ENCODE measurements around the gene RBM33.

RBM33 gene

DNA sequence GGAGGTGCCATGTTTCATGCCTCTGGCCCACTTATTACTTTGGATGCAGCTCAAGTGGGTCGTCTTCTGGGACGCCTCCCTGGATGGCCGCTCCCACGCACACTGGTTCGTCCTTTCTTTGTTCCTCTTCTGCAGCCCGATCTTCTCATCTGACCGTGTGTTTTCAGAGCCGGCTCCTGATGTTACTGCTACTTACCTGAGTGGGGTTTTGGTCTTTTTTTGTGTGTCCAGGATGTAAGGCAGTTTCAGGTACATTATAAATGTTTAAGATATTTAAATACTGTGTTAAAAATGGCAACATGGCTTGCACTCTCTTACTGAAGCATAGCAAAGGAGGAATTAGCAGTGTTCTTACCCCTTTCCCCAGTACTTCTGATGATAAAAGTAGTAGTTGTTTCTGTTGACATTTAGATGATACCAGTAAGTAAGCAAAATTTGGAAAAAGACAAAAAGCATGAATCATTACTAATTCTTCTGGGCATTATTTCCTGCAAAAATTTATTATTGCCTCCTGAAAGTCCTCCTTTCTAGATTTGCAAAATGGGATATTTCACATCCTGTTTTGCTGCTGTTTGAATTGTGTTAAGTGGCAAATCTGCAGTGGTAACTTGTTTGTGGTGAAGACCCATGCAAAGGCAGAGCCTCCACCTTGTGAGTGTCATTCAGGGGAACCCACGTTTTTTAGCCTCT, 108.4 kb downstream of the RBM33 start:
- ChIA-PET POLR2A (no interaction called here), CTCF (interaction anchor here (1.6 kb wide), 1 partner anchor 10 kb away, joined by 3 read pairs; no protein-coding TSS in a partner anchor)
- peaks cover 3 to 37% (median 10%) of the 10 kb centered on the region in 4 experiments for H3K36me3 ChIP-seq (ENCODE audit: control insufficient read depth in 4 of 4, insufficient read depth in 4 of 4, low read length in 3 of 4)
- peaks cover 0 to 7% (median 0%) of the 10 kb centered on the region in 4 experiments for H3K4me1 ChIP-seq (ENCODE audit: control extremely low read depth in 1 of 4, control insufficient read depth in 4 of 4, insufficient read depth in 4 of 4, low read length in 3 of 4)
- 88% methylated on average over 6 of the region's 9 CpGs for WGBS (ENCODE audit: insufficient coverage)
- H3K27me3 ChIP-seq (replicated peaks in 2 of 5; ENCODE audit: control insufficient read depth in 4 of 5, insufficient read depth in 5 of 5, low read length in 4 of 5), result no peaks in the 10 kb centered on the region
- DNase-seq, result no peak
- no peak overlapping the region for H3K4me3 ChIP-seq (ENCODE audit: control insufficient read depth in 1 of 7, extremely low read depth in 1 of 7, insufficient read depth in 4 of 7, low read depth in 2 of 7, low read length in 6 of 7)
- no peak overlapping the region for H3K27ac ChIP-seq (ENCODE audit: insufficient read depth in 1 of 2, low read depth in 1 of 2, low read length in 2 of 2, poor library complexity in 1 of 2, severe bottlenecking in 2 of 2)
- peaks cover 0 to 10% (median 0%) of the 10 kb centered on the region in 5 experiments for H3K9me3 ChIP-seq (ENCODE audit: control extremely low read depth in 1 of 5, control insufficient read depth in 4 of 5, insufficient read depth in 2 of 5, low read depth in 1 of 5, low read length in 4 of 5)

DNA sequence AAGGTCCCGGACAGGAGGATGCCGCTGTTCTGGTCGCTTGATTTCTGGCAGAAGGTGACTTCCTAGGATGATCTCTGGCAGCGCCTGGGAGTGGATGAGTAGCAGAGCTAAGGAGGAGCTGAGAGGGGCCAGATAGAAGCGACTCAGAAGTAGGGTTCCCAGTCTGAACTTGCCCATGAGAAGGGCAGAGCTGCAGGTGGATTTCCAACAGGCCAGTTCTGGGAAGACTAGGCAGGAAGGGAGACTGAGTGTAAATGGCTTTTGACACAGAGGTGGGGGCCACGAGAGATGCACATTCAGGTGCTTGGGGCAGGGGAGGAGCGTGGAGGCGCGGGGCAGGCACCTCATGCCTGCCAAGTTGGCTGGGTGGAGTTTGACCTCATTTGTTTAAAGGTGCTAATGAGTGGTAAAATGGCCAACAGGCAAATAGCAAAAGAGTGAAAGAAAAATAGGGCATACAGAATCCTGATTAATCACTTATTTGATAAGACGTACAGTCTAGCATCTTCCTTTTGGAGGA, 109.0 kb downstream of the RBM33 start:
- Histone ChIP-seq H3K9me3 (ENCODE audit: control extremely low read depth in 1 of 5, control insufficient read depth in 4 of 5, insufficient read depth in 2 of 5, low read depth in 1 of 5, low read length in 4 of 5) (peaks cover 0 to 10% (median 0%) of the 10 kb centered on the region in 5 experiments), H3K4me1 (ENCODE audit: control extremely low read depth in 1 of 4, control insufficient read depth in 4 of 4, insufficient read depth in 4 of 4, low read length in 3 of 4) (peaks cover 0 to 7% (median 0%) of the 10 kb centered on the region in 4 experiments), H3K36me3 (ENCODE audit: control insufficient read depth in 4 of 4, insufficient read depth in 4 of 4, low read length in 3 of 4) (peaks cover 3 to 38% (median 11%) of the 10 kb centered on the region in 4 experiments), H3K27me3 (replicated peaks in 2 of 5; ENCODE audit: control insufficient read depth in 4 of 5, insufficient read depth in 5 of 5, low read length in 4 of 5) (no peaks in the 10 kb centered on the region), H3K27ac (ENCODE audit: insufficient read depth in 1 of 2, low read depth in 1 of 2, low read length in 2 of 2, poor library complexity in 1 of 2, severe bottlenecking in 2 of 2) (no peak overlapping the region), H3K4me3 (ENCODE audit: control insufficient read depth in 1 of 7, extremely low read depth in 1 of 7, insufficient read depth in 4 of 7, low read depth in 2 of 7, low read length in 6 of 7) (no peak overlapping the region)
- ChIA-PET CTCF (interaction anchor here (1.0 to 1.8 kb wide), 4 partner anchors 9 to 157 kb away, joined by 3 to 5 read pairs (median 3); no protein-coding TSS in a partner anchor), POLR2A (no interaction called here)
- 88% methylated on average over 10 of the region's 10 CpGs for WGBS (ENCODE audit: insufficient coverage)
- DNase-seq, result no peak

DNA sequence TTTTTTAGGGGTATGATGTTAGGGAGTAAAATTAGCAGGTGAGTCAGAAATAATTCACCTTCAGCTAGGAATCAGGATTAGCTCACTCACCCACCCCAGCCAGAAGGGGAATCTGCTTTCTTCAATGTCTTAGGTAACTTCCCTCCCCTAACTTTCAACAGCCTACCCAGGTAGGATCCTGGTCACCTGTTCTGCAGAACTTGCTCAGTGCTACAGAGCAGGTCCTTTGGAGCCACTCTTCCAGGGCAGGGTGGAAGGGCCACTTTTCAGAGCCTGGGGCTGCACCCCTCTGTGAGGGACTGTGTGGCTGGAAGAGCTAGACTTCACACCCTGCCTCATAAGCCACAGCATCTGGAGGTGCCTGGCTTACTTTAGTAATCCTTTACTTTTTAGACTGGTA, 109.7 kb downstream of the RBM33 start:
- Histone ChIP-seq H3K4me1 (ENCODE audit: control extremely low read depth in 1 of 4, control insufficient read depth in 4 of 4, insufficient read depth in 4 of 4, low read length in 3 of 4) (peaks cover 0 to 7% (median 0%) of the 10 kb centered on the region in 4 experiments), H3K9me3 (ENCODE audit: control extremely low read depth in 1 of 5, control insufficient read depth in 4 of 5, insufficient read depth in 2 of 5, low read depth in 1 of 5, low read length in 4 of 5) (peaks cover 0 to 10% (median 0%) of the 10 kb centered on the region in 5 experiments), H3K27ac (ENCODE audit: insufficient read depth in 1 of 2, low read depth in 1 of 2, low read length in 2 of 2, poor library complexity in 1 of 2, severe bottlenecking in 2 of 2) (no peak overlapping the region), H3K27me3 (replicated peaks in 2 of 5; ENCODE audit: control insufficient read depth in 4 of 5, insufficient read depth in 5 of 5, low read length in 4 of 5) (no peaks in the 10 kb centered on the region), H3K36me3 (ENCODE audit: control insufficient read depth in 4 of 4, insufficient read depth in 4 of 4, low read length in 3 of 4) (peaks cover 3 to 43% (median 13%) of the 10 kb centered on the region in 4 experiments), H3K4me3 (ENCODE audit: control insufficient read depth in 1 of 7, extremely low read depth in 1 of 7, insufficient read depth in 4 of 7, low read depth in 2 of 7, low read length in 6 of 7) (no peak overlapping the region)
- ChIA-PET POLR2A (no interaction called here), CTCF (interaction anchor here (1.0 to 1.8 kb wide), 5 partner anchors 9 to 157 kb away, joined by 3 to 5 read pairs (median 3); no protein-coding TSS in a partner anchor)
- no peak for DNase-seq

DNA sequence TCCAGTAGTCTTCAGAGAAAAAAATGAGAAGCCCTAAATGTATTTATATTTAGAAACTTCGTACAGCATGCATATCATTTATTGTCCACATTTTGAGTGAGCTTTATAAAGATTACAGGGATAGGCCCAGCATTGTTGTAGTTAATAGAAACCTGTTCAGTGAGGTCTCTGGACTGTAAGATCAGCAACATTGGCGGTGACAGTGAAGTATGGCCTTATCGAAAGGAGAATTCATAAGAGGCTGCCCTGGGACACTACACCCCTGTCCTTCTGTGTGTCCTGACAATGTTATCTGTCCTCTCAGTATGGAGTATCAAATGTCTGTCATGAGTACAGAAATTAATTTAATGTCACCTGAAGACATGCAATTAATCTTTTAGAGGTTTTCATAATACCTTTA, 110.6 kb downstream of the RBM33 start:
- ChIA-PET CTCF (interaction anchor here (1.4 to 1.8 kb wide), 2 partner anchors 10 to 157 kb away, joined by 4 to 5 read pairs; no protein-coding TSS in a partner anchor), POLR2A (no interaction called here)
- Histone ChIP-seq H3K9me3 (ENCODE audit: control extremely low read depth in 1 of 5, control insufficient read depth in 4 of 5, insufficient read depth in 2 of 5, low read depth in 1 of 5, low read length in 4 of 5) (peaks cover 0 to 10% (median 0%) of the 10 kb centered on the region in 5 experiments), H3K4me1 (ENCODE audit: control extremely low read depth in 1 of 4, control insufficient read depth in 4 of 4, insufficient read depth in 4 of 4, low read length in 3 of 4) (peaks cover 0 to 7% (median 0%) of the 10 kb centered on the region in 4 experiments), H3K36me3 (ENCODE audit: control insufficient read depth in 4 of 4, insufficient read depth in 4 of 4, low read length in 3 of 4) (peaks cover 0 to 44% (median 17%) of the 10 kb centered on the region in 4 experiments), H3K27me3 (replicated peaks in 2 of 5; ENCODE audit: control insufficient read depth in 4 of 5, insufficient read depth in 5 of 5, low read length in 4 of 5) (no peaks in the 10 kb centered on the region), H3K4me3 (ENCODE audit: control insufficient read depth in 1 of 7, extremely low read depth in 1 of 7, insufficient read depth in 4 of 7, low read depth in 2 of 7, low read length in 6 of 7) (no peak overlapping the region), H3K27ac (ENCODE audit: insufficient read depth in 1 of 2, low read depth in 1 of 2, low read length in 2 of 2, poor library complexity in 1 of 2, severe bottlenecking in 2 of 2) (no peak overlapping the region)
- 93% methylated on average over 2 of the region's 3 CpGs for WGBS (ENCODE audit: insufficient coverage)
- no peak for DNase-seq

DNA sequence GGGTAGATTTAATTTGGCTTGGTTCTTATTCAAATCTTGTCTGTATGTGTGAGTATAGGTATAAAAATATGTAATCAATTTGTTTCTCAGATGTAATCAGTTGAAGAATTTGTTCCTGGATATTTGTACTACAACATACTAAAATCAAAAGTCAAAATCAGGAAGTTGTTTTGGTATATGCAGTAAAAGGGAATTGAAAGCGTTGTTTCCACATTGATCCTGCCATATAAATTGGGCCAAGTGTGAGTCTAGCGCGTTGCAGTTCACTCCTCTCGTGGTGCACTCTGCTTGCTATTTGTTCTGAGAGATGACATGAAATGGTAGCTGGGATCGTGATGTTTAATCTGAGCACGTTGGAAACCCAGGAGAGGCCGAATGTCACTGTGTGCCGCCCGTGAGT, 111.9 kb downstream of the RBM33 start:
- peaks cover 2 to 15% (median 6%) of the 10 kb centered on the region in 4 experiments for H3K4me1 ChIP-seq (ENCODE audit: control extremely low read depth in 1 of 4, control insufficient read depth in 4 of 4, insufficient read depth in 4 of 4, low read length in 3 of 4)
- CTCF ChIA-PET, result no interaction called here

DNA sequence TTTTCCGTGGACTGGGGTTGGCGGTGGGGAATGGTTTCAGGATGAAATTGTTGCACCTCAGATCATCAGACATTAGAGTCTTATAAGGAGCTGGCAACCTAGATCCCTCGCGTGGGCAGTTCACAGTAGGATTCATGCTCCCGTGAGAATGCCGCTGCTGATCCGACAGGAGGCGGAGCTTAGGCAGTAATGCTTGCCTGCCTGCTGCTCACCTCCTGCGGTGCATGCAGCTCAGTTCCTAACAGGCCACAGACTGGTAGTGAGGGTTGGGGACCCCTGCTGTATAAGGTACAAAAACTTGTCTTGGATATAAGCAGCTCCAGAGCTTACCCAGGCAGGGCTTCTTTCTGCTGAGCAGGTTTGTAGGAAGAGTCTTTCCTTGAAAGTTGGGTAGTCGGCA, 113.9 kb downstream of the RBM33 start:
- peaks cover 0 to 10% (median 0%) of the 10 kb centered on the region in 5 experiments for H3K9me3 ChIP-seq (ENCODE audit: control extremely low read depth in 1 of 5, control insufficient read depth in 4 of 5, insufficient read depth in 2 of 5, low read depth in 1 of 5, low read length in 4 of 5)
- CTCF ChIA-PET, result no interaction called here
- H3K27me3 ChIP-seq (replicated peaks in 2 of 5; ENCODE audit: control insufficient read depth in 4 of 5, insufficient read depth in 5 of 5, low read length in 4 of 5), result no peaks in the 10 kb centered on the region
- WGBS (ENCODE audit: insufficient coverage), result 96% methylated on average over 10 of the region's 10 CpGs
- no peak for DNase-seq
- peaks cover 5 to 55% (median 18%) of the 10 kb centered on the region in 4 experiments for H3K36me3 ChIP-seq (ENCODE audit: control insufficient read depth in 4 of 4, insufficient read depth in 4 of 4, low read length in 3 of 4)
- POLR2A ChIA-PET, result no interaction called here
- H3K27ac ChIP-seq (ENCODE audit: insufficient read depth in 1 of 2, low read depth in 1 of 2, low read length in 2 of 2, poor library complexity in 1 of 2, severe bottlenecking in 2 of 2), result no peak overlapping the region
- H3K4me1 ChIP-seq (ENCODE audit: control extremely low read depth in 1 of 4, control insufficient read depth in 4 of 4, insufficient read depth in 4 of 4, low read length in 3 of 4), result peaks cover 8 to 35% (median 21%) of the 10 kb centered on the region in 4 experiments
- H3K4me3 ChIP-seq (ENCODE audit: control insufficient read depth in 1 of 7, extremely low read depth in 1 of 7, insufficient read depth in 4 of 7, low read depth in 2 of 7, low read length in 6 of 7), result no peak overlapping the region

More for the DNA sequence above, 111.9 kb downstream of the RBM33 start:
- H3K4me3 ChIP-seq (ENCODE audit: control insufficient read depth in 1 of 7, extremely low read depth in 1 of 7, insufficient read depth in 4 of 7, low read depth in 2 of 7, low read length in 6 of 7), result no peak overlapping the region
- no peak overlapping the region for H3K27ac ChIP-seq (ENCODE audit: insufficient read depth in 1 of 2, low read depth in 1 of 2, low read length in 2 of 2, poor library complexity in 1 of 2, severe bottlenecking in 2 of 2)
- POLR2A ChIA-PET, result no interaction called here
- no peak for DNase-seq
- H3K36me3 ChIP-seq (ENCODE audit: control insufficient read depth in 4 of 4, insufficient read depth in 4 of 4, low read length in 3 of 4), result peaks cover 0 to 55% (median 19%) of the 10 kb centered on the region in 4 experiments
- H3K9me3 ChIP-seq (ENCODE audit: control extremely low read depth in 1 of 5, control insufficient read depth in 4 of 5, insufficient read depth in 2 of 5, low read depth in 1 of 5, low read length in 4 of 5), result peaks cover 0 to 10% (median 0%) of the 10 kb centered on the region in 5 experiments
- WGBS (ENCODE audit: insufficient coverage), result 93% methylated on average over 9 of the region's 9 CpGs
- no peaks in the 10 kb centered on the region for H3K27me3 ChIP-seq (replicated peaks in 2 of 5; ENCODE audit: control insufficient read depth in 4 of 5, insufficient read depth in 5 of 5, low read length in 4 of 5)

Measured in common myeloid progenitor, CD34-positive (primary cell).